ENCODE results near the gene MICAL2. TPM values are rescaled to one million over a fixed set of nuclear protein-coding genes. Genes with fewer than 3 reads are reported as not detected.

MICAL2 gene
- total RNA-seq, 2 donors from 2014 or later, result 194 TPM

- no peaks in the 10 kb centered on the region for H3K27me3 ChIP-seq
- H3K36me3 ChIP-seq, result no peaks in the 10 kb centered on the region
- no peak for DNase-seq
- H3K9ac ChIP-seq (ENCODE audit: low read depth in 2 of 2, low read length in 2 of 2), result peak overlapping the region in 1 of 2 donors; percentile 10
- peak overlapping the region; percentile 71 for H3K27ac ChIP-seq
- no peak overlapping the region for H3K4me3 ChIP-seq
- no peaks in the 10 kb centered on the region for H3K4me1 ChIP-seq
- TF ChIP-seq CTCF (IDR thresholded peaks at IDR 0.05), result no peak
- intact Hi-C loops (cut with DNase I), result no loop called here
- no peaks in the 10 kb centered on the region for H3K9me3 ChIP-seq
Measured at GRCh38 chr11:12101318-12101717, 9.1 kb upstream of the MICAL2 start.

GRCh38 chr11:12102588-12103410 is 7.6 kb upstream of the MICAL2 start:
- Histone ChIP-seq H3K4me3 (no peak overlapping the region), H3K36me3 (no peaks in the 10 kb centered on the region), H3K27me3 (no peaks in the 10 kb centered on the region), H3K4me1 (no peaks in the 10 kb centered on the region), H3K9ac (ENCODE audit: low read depth in 2 of 2, low read length in 2 of 2) (no peak overlapping the region), H3K27ac (no peak overlapping the region), H3K9me3 (no peaks in the 10 kb centered on the region)
- intact Hi-C loops (cut with DNase I), result no loop called here
- no peak for DNase-seq
- TF ChIP-seq CTCF (IDR thresholded peaks at IDR 0.05), result peak; percentile 16

- no peak for TF ChIP-seq CTCF (IDR thresholded peaks at IDR 0.05)
- H3K9me3 ChIP-seq, result no peaks in the 10 kb centered on the region
- H3K4me1 ChIP-seq, result no peaks in the 10 kb centered on the region
- no peak for DNase-seq
- no peaks in the 10 kb centered on the region for H3K27me3 ChIP-seq
- H3K27ac ChIP-seq, result no peak overlapping the region
- no peak overlapping the region for H3K4me3 ChIP-seq
- intact Hi-C loops (cut with DNase I), result no loop called here
- H3K36me3 ChIP-seq, result no peaks in the 10 kb centered on the region
- H3K9ac ChIP-seq (ENCODE audit: low read depth in 2 of 2, low read length in 2 of 2), result no peak overlapping the region
Measured at GRCh38 chr11:12103411-12104225, 6.8 kb upstream of the MICAL2 start.

GRCh38 chr11:12105471-12105870 is 4.9 kb upstream of the MICAL2 start:
- intact Hi-C loops (cut with DNase I), result no loop called here
- no peak for TF ChIP-seq CTCF (IDR thresholded peaks at IDR 0.05)
- Histone ChIP-seq H3K4me3 (no peak overlapping the region), H3K36me3 (no peaks in the 10 kb centered on the region), H3K4me1 (no peaks in the 10 kb centered on the region), H3K27ac (no peak overlapping the region), H3K9me3 (no peaks in the 10 kb centered on the region), H3K27me3 (no peaks in the 10 kb centered on the region), H3K9ac (ENCODE audit: low read depth in 2 of 2, low read length in 2 of 2) (no peak overlapping the region)
- DNase-seq, result no peak

GRCh38 chr11:12106101-12106500 is 4.3 kb upstream of the MICAL2 start:
- no peaks in the 10 kb centered on the region for H3K36me3 ChIP-seq
- intact Hi-C loops (cut with DNase I), result no loop called here
- H3K9me3 ChIP-seq, result no peaks in the 10 kb centered on the region
- H3K4me3 ChIP-seq, result no peak overlapping the region
- H3K4me1 ChIP-seq, result no peaks in the 10 kb centered on the region
- no peaks in the 10 kb centered on the region for H3K27me3 ChIP-seq
- DNase-seq, result no peak
- no peak overlapping the region for H3K27ac ChIP-seq
- TF ChIP-seq CTCF (IDR thresholded peaks at IDR 0.05), result no peak
- no peak overlapping the region for H3K9ac ChIP-seq (ENCODE audit: low read depth in 2 of 2, low read length in 2 of 2)
